Adrenal gland (tissue), 5 donors: ENCODE data around the gene SLC15A3.

ENCODE experiments used
- POLR2A ChIP-seq, 2 donors: fragments of 450-650 bp; IDR thresholded peaks; one replicate each; pipeline ENCODE4 v1.6.1; 2017; ENCODE audit warnings: antibody characterized with exemption in 2 of 2, mild to moderate bottlenecking in 2 of 2, moderate library complexity in 1 of 2
- TF ChIP-seq, protein P1 (sequence below), 6 experiments: fragments of 450-650 bp in 4 of 6; fragments of 200-600 bp in 2 of 6; sonication (generic) in 1 of 6; IDR thresholded peaks; 1 replicate in 5 of 6; 2 replicates in 1 of 6; pipeline versions ENCODE4 v1.5.1 to v1.8.0; 2016 to 2021; ENCODE audit warnings: antibody characterized with exemption in 6 of 6, mild to moderate bottlenecking in 2 of 6, moderate library complexity in 1 of 6
- donor health status: DM: no; HTN: no; CAD: no.

DNA sequence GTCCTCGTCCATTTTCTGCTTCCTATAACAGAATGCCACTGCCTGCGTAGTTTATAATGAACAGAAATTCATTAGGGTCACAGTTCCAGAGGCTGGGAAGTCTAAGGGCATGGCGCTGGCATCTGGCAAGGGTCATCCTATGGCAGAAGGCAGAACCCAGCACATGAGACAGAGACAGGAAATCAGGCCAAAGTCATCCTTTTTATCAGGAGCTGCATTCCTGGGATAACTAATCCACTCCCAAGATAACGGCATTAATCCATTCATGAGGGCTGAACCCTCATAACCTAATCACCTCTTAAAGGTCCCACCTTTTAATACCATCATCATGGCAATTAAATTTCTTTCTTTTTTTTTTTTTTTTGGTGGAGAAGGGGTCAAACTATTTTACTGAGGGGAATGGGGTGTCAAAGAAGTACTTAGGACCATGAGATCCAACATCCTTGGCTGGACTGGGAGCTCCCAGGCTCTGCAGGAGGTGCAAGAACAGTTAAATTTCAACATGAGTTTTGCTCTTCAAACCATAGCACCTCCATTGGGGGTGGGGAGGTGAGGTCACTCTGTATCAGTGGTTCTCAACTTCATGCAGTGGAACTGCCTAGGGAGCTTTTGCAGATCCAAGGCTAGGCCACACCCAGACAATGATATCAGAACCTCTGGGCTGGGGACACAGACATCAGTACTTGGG, 33.6 kb downstream of the SLC15A3 start:
- TF ChIP-seq, protein P1, sequence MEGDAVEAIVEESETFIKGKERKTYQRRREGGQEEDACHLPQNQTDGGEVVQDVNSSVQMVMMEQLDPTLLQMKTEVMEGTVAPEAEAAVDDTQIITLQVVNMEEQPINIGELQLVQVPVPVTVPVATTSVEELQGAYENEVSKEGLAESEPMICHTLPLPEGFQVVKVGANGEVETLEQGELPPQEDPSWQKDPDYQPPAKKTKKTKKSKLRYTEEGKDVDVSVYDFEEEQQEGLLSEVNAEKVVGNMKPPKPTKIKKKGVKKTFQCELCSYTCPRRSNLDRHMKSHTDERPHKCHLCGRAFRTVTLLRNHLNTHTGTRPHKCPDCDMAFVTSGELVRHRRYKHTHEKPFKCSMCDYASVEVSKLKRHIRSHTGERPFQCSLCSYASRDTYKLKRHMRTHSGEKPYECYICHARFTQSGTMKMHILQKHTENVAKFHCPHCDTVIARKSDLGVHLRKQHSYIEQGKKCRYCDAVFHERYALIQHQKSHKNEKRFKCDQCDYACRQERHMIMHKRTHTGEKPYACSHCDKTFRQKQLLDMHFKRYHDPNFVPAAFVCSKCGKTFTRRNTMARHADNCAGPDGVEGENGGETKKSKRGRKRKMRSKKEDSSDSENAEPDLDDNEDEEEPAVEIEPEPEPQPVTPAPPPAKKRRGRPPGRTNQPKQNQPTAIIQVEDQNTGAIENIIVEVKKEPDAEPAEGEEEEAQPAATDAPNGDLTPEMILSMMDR (IDR thresholded peaks at IDR 0.05) = no peak
- no peak for TF ChIP-seq POLR2A (IDR thresholded peaks at IDR 0.05)
